GM21717 (cell line): ENCODE data around the gene MAD1L1.

Experiments used
- ATAC-seq: cut with Tn5 transposase; IDR thresholded peaks from one replicate; pipeline ENCODE4 v1.9.1; 2021; ENCODE audit warnings: mild to moderate bottlenecking, moderate library complexity; ENCODE audit not compliant: unreplicated experiment

Gene MAD1L1

DNA sequence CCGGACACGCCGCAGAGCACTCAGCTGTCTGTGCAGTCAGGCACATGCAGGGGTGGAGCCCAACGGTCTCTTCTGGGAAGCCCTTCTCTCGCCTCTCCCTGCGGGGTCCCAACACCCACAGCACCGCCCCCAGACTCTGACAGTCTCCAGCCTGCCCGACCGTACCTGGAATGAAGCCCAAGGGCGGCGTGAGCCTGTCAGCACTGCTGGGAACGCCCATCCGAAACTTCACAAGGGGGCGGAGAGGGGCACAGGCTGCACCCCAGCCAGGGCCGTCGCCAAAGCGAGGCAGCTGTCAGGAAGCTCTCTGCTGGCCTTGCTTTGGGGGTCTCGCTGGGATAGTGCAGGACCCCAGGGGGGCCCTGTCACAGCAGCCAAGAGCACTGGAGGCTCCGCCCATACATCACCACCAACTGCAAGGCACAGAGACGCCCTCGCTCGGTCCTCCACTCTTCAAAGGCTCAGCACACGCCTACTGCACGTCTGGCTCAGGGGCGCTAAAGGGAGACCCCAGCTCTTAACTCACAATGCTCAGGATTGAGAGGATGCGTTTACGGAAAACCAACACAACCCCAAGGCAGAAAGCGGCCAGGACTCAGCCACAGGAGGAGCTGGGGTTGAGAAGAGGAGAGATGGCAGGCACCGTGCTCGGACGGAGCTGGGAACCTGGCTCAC is 30.9 kb downstream of the MAD1L1 start:
- no peak for ATAC-seq

DNA sequence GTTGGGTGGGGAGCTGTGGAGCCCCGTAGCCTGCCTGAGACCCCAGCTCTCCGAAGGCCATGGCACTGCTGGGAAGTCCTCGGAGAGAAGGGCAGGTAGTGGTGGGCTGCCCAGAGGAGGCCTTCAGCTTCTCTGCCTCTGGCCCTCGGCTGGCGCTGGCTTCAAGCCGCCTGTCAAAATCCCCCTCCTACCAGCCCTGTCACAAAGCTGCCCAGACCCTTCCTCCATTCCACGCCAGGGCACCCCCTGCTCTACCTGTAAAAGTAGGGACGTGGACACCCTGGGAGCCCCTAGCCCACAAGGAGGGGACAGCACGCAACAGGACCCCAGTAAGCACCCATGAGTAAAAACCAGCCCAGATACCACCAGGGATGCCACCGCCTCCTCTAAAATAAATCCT is 31.6 kb downstream of the MAD1L1 start:
- no peak for ATAC-seq

DNA sequence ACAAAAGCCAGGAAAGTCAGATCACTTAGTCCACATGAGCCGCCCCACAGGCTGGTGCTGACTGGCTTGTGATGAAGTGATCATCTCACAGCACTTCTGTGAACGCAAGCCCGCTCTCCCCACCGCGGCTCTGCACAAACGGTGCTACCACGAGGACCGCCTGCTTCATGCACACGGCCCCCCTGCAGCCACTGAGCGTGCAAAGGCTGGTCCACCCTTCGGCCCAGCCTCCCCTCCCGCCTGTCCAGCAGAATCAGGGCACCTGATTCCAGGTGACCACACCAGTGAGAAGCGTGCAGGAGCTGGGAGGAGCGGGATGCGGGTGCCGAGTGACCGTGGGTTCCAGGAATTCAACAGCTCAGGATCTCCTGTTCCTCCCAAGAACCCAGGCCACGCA is 32.2 kb downstream of the MAD1L1 start:
- no peak for ATAC-seq

DNA sequence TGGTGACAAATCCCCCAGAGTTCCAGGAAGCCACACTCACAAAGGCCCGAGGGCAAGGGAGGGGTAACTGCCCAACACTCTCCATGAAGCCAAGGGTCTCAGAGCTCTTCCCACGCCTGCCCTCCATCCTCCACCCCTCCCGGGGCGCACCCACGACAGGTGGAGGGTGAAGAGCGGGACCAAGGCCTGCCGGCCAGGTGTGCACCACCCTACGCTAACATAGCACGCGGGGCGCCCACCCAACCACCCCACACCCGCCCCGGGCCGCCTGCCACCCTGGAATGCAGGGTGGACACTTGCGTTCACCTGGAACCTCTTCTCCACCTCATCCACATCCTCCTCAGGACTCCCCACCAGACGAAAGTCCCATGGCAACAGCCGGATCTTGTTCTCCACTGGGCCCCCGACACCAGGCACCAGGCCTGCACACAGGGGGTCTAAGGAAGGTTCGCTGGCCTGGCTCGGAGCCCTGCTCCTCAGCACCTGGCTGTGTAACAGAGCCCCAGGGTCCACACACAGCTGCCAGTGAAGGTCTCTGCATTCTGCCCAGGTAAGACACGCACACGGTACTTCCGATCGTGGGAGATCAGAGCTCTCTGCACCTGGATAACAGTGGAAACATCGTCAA is 32.7 kb downstream of the MAD1L1 start:
- ATAC-seq: no peak

DNA sequence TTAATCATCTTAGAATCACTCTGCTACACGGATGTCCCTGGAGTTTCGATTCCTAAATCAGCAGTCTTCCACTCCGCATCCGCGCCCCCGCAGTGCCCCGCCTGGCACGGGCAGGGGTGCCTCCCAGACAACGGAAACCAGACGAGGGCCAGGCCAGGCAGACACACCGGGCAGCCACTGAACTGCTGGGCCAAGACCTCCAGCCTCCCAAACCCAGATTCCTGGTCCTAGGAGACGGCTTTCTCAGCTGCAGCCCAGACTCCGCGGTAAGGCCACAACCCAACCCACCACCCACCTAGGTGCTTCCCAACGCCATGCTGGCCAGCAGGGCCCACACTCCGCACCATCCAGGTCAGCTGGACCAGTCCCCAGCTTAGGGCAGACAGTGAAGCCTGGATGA is 33.2 kb downstream of the MAD1L1 start:
- ATAC-seq: no peak

DNA sequence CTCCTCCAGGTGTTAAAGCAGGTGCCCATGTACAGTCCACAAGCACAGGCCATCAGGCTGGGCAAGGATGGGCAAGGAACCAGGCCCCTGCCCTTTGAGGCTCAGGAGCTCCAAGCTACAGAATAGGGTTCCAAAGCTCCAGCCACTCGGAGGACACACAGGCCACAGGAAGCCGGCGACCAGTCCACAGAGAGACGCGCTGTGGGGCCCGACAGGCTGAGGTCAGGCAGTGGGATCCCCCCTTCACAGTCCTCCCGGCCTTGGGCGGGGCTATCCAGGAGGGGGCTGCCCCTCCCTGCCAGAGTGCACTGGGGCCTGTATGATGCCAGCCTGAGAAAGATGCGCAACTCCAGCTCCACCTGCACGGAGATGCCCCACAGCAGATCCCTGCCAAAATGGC is 34.0 kb downstream of the MAD1L1 start:
- no peak for ATAC-seq

DNA sequence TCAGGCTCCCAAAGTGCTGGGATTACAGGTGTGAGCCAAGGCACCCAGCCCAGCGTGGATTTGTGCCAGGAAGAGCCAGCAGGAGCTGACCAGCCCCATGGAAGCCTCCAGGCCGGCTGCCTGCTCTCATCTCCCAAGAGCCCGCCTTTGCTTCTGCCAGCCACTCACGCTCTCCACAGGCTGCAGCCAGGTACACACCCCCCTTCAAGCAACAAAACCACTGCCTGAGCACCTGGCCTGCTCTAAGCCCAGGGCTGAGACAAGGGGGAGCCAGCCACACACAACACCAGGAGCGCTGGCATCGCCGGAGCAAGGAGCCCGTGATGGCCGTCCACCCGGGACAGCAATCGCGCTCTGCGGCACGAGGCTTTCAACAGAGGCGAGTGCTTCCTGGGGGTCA is 34.5 kb downstream of the MAD1L1 start:
- no peak for ATAC-seq

DNA sequence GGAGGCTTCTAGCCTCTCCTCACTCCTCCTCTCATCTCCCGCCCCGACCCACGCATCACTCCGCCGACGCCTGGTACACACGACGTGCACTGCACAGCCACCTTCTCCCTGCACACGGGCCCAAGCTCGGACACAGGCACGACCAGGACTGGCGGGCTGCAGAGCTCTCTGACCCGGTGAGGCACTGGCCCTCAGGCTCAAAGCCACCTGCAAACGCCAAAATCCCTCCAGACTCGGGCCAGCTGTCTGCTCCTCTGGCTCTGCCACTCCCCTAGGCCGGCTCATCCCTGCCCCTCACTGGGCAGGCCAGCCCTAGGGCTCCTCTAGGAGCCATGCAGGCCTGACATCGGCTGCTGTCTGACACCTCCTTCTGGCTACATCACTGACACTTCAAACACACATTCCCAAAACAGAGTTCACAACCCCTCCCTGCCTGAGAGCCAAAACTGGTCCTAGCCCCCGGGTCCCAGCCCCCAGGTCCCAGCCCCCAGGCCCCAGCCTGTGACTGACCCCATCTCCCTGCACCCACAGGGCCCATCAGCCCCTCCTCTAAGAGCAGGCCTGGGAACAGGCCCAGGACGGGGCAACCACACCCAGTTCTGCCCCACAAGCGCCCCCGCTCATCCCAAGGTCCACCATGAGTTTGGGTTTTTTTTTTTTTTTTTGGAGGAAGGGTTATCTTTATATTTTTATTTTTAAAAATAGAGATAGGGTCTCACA is 35.1 kb downstream of the MAD1L1 start:
- no peak for ATAC-seq

DNA sequence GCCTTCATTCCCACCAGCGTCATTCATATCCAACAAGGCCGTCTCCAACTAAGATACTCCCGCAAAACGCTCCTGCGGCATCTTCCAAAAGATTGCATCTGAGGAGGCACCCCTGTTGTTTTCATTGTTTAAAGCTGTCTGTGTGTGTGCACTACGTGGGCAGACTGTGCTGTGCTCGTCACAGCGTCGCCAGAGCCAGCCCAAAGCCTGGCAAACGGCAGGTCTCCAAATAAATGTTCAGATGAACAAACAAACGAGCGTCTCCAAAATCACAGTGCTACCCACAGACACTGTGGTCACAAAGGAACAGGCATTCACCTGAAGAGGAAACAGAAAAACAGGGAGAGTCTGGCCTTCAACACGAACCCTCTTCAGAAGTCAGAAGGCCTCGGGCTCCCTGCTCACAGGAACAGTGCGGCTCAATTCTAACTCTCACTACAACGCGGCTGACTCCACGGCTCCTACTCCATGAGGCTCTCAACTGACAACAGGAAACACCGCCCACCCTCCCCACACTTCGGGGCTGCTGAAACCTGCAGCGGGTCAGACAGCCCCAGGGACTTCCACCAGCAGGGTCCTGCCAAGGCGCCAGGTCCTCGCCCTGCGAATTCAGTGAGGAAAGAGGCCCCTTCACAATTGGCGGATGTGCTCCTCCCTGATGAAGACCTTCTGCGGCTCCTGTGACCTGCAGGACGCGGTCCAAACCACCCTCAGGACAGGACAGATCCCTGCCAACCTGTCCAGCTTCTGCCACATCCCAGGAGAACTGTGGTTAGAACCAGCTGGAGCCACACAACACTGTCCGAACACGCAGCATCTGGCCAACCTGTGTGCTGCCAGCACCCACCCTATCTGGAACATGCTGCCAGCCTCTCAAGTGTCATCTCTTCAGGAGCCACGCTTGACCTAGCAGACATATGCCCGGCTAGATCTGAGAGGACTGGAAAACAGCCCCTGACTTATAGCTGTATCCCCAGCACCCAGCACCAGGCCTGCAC is 36.1 kb downstream of the MAD1L1 start:
- ATAC-seq: no peak

DNA sequence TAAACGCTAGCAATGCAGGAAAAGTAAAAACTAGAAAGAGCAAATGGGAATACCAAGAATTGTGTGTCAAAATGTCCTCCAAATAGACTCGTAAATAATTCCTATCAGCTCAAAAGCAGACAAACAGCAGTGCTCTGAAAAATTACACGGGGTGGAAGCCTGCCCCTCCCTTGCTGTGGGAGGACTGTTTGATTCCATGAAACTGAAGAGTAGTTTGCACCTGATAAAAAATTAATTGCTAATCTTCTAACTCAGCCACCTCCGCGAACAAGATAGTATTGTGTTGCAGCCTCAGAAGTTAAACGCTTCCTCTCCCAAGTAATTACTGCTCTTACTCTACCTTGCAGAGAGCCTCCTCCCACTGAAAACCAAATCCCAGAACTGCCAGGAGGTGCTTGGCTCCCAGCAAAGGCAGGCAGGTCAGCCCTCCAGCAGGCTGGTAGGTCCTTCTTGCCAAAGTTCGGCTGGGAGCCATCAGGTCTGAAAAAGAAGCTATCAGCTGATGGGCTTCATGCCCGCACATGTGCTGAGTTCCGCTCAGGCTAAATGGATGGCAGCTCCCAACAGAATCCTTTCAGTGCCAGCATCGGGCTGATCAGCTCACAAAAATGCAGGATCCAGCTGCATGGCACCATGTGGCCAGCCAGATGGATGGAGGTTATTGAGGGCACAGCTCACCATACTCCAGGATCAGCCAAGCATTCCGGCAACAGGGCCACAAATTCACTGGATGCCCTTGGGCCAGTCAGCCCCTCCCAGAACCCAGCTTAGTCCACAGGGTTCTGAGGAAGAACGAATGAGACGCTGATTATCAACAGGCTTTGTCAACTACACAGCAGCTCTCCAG is 37.1 kb downstream of the MAD1L1 start:
- no peak for ATAC-seq

DNA sequence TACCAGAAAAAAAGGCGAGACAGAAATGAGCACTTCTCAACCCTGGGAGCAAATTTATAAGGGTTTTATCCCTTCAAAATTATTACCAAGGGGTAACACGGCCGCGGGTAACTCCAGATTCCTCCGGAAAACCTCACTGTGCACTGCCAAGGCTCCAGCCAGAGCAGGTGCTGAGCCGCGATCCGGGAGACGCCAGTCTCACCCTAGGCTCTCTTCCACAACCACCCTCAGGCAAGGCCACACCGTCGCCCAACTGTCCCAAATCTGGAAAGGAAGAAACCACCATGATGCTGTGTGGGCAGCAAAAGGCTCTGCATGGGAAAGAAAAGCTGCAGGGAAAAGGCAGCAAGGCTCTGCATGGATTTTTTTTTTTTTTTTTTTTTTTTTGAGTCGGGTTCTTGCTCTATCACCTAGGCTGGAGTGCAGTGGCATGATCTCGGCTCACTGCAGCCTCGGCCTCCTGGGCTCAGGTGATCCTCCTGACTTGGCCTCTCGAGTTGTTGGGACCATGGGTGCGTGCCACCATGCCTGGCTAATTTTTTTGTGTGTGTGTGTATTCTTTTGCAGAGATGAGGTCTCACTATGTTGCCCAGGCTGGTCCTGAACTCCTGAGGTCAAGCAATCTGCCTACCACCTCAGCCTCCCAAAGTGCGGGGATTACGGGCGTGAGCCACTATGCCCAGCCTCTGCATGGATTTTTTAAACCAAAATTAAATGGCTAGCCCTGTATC is 39.0 kb downstream of the MAD1L1 start:
- no peak for ATAC-seq

DNA sequence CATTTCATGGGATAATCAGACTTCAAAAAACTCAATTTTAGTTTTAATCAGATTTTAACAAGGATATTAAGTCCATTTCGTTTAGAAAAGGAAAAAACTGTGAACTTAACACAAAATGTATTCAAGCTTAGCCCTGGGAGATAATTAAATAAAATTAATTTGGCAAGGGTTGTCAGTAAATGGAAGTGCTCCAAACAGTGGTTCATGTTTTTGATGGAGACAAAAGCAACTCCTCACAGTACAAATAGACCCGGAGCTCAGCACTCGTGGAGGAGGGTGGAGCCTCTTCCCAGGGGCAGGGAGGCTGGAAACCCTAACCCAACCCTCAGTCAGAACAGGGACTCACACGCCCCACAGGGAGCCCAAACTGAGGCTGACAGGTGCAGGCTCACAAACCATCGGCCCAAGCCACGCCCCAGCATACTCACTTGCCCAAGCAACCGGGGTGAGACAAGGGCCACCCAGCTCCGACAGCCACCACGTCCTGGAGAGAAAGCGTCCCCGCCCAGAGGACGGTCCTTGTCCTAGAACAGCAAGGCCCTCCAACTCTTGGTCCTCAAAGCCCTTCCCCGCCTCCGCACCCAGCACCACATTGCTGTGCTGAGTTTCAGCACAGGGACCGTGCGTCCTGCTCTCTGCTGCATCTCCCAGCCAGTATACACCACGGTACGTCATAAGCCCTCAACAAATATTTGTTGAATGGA is 39.8 kb downstream of the MAD1L1 start:
- ATAC-seq: no peak

DNA sequence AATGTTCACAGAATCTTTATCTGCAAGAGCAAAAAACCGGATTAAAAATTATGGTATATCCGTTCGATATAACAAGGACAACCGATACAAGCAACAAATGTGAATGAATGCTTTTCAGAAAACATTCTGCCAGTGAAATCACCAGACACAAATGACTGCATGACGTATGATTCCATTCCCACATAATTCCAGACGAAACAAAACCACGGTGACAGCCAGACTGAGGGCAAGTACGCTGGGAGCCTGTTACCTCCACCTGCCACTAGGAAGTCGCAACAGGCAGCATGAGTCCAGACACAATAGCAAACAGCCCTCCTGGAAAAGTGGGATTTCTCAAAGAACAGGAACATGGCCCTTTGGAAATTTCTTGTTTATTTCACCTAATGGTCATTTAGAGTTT is 41.7 kb downstream of the MAD1L1 start:
- ATAC-seq: no peak

DNA sequence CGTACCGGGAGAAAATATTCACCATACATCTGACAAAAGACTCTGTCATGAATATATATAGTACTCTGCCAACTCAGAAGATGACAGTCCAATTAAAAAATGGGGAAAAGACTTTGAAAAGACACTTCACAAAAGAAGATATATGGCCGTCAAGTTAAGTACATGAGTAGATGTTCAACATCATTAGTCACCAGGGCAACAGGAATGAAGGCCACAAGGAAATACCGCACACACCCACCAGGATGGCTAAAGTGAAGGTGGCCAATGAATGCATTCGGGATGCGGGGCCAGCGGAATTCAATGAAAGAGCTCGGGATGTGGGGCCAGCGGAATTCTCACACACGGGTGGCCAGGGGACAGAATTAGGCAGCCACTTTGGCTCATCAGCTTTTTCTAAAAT is 42.2 kb downstream of the MAD1L1 start:
- ATAC-seq: no peak

DNA sequence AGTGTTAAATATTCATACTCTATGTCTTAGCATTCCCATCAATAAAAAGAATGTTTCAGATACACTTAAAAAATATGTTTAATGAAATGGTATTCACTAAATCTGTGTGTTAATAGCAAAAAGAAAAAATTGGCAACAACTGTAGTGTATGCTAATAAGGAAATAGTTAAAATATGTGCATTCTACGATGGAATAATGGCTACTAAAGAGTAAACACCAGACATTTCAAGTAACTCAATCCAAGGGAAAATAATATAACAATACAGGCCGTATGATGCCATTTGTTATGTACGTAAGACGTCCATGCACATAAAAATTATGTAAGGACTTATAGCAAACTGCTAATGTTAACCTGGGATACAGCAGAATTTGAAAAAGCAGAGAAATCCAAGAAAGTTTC is 46.6 kb downstream of the MAD1L1 start:
- ATAC-seq: no peak

DNA sequence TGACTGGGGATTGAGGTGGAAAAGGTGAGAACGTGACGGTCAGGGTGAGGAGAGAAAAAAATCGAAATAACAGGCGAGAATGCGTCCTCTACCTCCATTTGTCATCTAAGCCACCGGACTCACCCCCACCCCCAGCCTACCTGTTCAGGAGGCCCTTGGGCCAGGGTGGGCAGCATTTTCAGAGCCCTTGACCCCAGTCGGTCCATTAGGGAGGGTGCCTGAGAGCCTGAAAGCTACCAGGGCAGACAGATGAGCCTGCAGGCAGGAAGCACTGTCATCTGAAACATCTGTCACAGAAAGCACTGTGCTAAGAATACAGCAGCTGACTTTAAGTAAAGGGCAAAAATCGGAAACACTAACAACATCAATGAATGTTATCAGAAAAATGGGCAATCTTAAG is 47.0 kb downstream of the MAD1L1 start:
- no peak for ATAC-seq

DNA sequence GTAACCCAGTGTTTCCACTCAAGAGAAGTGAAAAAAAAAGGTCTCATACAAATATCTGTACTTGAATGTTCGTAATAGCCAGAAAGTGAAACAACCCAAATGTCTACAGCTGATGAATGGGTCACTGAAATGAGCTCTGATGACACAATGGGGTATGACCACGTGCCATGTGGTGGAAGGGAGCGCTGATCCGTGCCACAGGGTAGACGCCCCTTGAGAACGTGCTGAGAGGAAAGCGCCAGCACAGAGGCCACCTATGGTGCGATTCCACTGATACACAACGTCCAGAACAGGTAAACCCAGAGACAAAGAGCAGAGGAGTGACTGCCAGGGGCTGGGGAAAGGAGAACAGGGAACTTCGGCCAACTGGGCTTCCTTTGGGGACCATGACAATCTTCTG is 50.3 kb downstream of the MAD1L1 start:
- ATAC-seq: no peak

DNA sequence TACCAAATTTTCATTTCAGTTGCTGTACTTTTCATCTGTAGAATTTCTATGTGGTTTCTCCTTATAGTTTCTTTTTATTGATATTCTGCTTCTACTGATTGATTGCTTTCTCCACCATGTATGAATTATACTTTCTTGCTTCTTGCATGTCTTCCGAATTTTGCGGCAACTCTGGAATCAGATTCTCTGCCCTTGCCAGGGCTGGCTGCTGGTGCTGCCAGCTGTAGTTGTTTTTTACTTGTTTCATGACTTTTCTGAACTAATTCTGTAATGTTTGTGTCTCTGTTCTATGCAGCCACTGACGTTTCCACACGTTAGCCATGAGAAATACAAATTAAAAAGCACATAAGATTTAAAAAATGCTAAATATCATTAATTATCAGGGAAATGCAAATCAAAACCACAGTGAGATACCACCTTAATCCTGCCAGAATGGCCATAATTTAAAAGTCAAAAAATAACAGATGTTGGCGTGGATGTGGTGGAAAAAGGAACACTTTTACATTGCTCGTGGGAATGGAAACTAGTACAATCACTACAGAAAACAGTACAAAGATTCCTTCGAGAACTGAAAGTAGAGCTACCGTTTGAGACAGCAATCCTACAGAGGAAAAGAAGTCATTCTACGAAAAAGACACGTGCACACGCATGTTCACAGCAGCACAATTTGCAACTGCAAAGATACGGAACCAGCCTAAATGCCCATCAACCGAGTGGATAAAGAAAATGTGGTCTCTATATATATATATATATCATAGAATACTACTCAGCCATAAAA is 51.5 kb downstream of the MAD1L1 start:
- ATAC-seq: no peak
